ENCODE data around the gene MPEG1.

The MPEG1 gene

DNA sequence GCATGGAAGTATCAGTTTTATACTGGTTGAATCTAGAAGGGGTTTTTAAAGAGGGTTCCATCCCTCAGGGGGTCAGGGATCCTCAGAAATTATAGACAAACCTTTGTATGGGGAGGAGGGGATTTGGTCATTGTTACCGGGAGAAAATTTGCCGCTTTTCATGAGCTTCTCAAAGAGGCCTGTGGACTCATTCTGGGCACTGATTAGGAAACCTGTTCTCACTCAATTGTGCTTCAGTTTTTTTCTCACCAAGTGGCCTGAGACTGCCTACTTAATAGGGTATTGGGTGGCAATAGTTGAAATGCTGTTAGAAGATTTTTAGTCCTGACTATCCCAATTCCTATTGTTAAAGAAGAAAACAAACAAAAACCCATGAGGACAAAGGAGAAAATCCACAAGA is 14.0 kb downstream of the MPEG1 start:
- no peak overlapping the region for H3K4me3 ChIP-seq (ENCODE audit: low read depth, low read length)
- no peak for TF ChIP-seq CTCF (IDR thresholded peaks at IDR 0.05; ENCODE audit: borderline replicate concordance, insufficient read depth, low read depth, low read length)

DNA sequence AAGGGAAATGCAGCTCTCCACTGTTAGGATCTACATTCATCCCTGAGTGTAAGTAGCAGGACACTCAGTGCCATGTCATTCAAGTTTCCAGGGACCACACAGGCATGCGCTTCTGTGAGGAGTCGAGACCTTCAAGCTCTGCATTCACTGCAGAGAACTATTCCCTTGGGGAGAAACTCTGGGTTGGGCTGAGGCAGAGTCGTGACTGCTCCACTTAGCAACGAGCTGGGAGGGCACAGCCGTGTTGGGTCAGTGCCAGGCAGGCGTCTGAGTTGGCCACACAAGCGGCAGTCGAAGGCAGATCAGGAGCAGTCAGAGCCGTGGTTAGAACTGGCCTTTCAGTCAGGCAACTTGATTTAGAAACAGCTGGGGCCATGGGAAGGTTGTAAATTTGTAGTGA is 14.7 kb downstream of the MPEG1 start:
- no peak for TF ChIP-seq CTCF (IDR thresholded peaks at IDR 0.05; ENCODE audit: borderline replicate concordance, insufficient read depth, low read depth, low read length)
- H3K4me3 ChIP-seq (ENCODE audit: low read depth, low read length), result no peak overlapping the region

- TF ChIP-seq CTCF (IDR thresholded peaks at IDR 0.05; ENCODE audit: borderline replicate concordance, insufficient read depth, low read depth, low read length), result no peak
- no peak overlapping the region for H3K4me3 ChIP-seq (ENCODE audit: low read depth, low read length)
These were observed 15.9 kb downstream of the MPEG1 start for GRCh38 chr11:59196777-59197176.

GRCh38 chr11:59195586-59195985 is 17.1 kb downstream of the MPEG1 start:
- no peak for TF ChIP-seq CTCF (IDR thresholded peaks at IDR 0.05; ENCODE audit: borderline replicate concordance, insufficient read depth, low read depth, low read length)
- no peak overlapping the region for H3K4me3 ChIP-seq (ENCODE audit: low read depth, low read length)

GRCh38 chr11:59193587-59194130 is 19.1 kb downstream of the MPEG1 start:
- no peak overlapping the region for H3K4me3 ChIP-seq (ENCODE audit: low read depth, low read length)
- TF ChIP-seq CTCF (IDR thresholded peaks at IDR 0.05; ENCODE audit: borderline replicate concordance, insufficient read depth, low read depth, low read length), result no peak

DNA sequence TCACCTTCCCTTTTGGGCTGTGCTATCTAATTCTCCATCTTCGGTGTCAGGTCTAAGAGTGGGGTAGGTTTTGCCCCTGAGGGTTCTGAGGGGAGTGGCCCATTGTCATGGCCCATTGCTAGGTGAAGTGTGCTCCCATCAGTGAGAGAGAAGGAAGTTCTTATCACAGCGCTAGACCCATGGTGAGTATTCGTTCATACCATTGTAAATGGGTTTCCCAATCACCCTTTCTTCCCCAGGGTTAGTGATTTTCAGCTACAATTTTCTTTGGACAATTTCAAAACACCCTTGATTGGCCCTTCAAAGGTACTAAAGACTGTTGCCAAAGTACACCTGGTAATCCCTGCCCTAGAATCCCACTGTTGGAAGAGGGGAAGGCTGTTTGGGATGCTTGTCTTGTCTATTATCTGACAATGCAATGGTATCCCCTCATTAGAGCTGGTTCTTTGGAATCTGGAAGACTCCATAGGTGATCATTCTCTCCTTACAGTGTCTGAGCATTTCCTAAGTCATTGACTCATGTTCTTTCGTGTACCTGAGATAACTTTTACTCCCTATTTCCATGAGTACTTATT is 20.2 kb downstream of the MPEG1 start:
- TF ChIP-seq CTCF (IDR thresholded peaks at IDR 0.05; ENCODE audit: borderline replicate concordance, insufficient read depth, low read depth, low read length), result no peak
- H3K4me3 ChIP-seq (ENCODE audit: low read depth, low read length), result no peak overlapping the region

GRCh38 chr11:59191890-59192289 is 20.8 kb downstream of the MPEG1 start:
- H3K4me3 ChIP-seq (ENCODE audit: low read depth, low read length), result no peak overlapping the region
- no peak for TF ChIP-seq CTCF (IDR thresholded peaks at IDR 0.05; ENCODE audit: borderline replicate concordance, insufficient read depth, low read depth, low read length)

Measured in GM12875 (cell line).